ENCODE measurements around the gene DOHH. TPM values are rescaled to one million over a fixed set of nuclear protein-coding genes. Genes with fewer than 3 reads are reported as not detected.

DOHH gene
- total and polyA plus RNA-seq, 2 experiments from 2014 or later: 15.0 to 20.4 TPM

DNA sequence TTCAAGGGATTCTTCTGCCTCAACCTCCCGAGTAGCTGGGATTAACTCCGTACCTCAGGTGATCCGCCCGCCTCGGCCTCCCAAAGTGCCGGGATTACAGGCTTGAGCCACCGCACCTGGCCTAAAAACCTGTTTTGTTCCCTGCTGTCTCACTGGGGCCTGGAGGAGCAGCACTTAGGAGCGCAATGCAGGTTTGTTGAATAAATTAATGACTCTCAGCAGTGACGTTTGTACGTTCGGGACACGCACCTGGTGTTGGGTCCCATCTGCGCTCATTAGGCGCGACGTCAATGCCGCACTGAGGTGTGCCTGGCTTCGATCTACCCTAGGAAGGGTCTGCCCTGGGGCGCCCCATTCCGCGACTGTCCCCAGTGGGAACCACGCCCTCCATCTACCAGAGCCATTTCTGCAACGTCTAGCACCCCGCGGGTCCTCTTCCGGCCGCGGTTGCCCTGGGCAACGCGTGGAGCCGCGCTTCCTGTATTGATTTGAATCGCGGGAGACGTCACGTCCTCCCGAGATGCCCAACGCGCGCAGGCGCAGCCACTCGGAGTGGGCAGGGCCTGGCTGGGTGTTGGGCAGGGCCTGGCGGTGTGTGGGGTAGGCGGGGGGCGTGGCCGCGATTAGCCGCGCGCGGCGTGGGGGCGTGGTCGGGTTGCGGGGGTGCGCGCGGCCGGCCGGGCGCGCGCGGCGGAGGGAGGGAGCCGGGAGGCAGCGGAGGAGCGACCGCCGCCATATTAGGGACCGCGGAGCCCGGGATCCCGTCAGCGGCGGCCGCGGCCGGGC lies 5.3 kb upstream of the DOHH start, which contains the start of gene FZR1:
Gene FZR1 (plus strand): TSS at position 714 of the 786 bp plus-strand sequence. CDS start 16,679 bp downstream, outside the sequence.
- H3K4me2 ChIP-seq (ENCODE audit: unreplicated experiment): peak within 1 kb of the TSS; percentile 89
- peaks cover 45% of the 10 kb centered on the region for H3K79me2 ChIP-seq (ENCODE audit: insufficient read depth)
- no peaks in the 10 kb centered on the region for H3K9me2 ChIP-seq (ENCODE audit: insufficient read depth)
- TF ChIP-seq EZH2 (IDR thresholded peaks at IDR 0.05; ENCODE audit: insufficient read depth, poor library complexity, severe bottlenecking): no peak
- TF ChIP-seq EZH2phosphoT487 (IDR thresholded peaks at IDR 0.05; ENCODE audit: insufficient read depth, low read depth): no peak
- H3K27me3 ChIP-seq (replicated peaks; ENCODE audit: insufficient read depth): no peaks in the 10 kb centered on the region
- DNase-seq: peak; percentile 100
- H4K20me1 ChIP-seq (ENCODE audit: insufficient read depth): no peaks in the 10 kb centered on the region
- H3K9me3 ChIP-seq (ENCODE audit: low read depth): no peaks in the 10 kb centered on the region
- 2 to 4% methylated on average over 40 to 62 of the region's 79 CpGs for WGBS, 2 experiments (ENCODE audit: low coverage in 1 of 2, low lambda C conversion rate in 2 of 2, missing lambda C conversion rate in 2 of 2)
- peaks cover 6% of the 10 kb centered on the region; the same call in 1 of the 2 replicates for H3F3A ChIP-seq (ENCODE audit: insufficient read depth)
- H3K4me3 ChIP-seq: peak within 1 kb of the TSS; percentile 87
- H2AFZ ChIP-seq: peak within 1 kb of the TSS; percentile 96
- peak within 1 kb of the TSS; percentile 93 for H3K9ac ChIP-seq
- peaks cover 8% of the 10 kb centered on the region; the same call in 1 of the 2 replicates for H3K4me1 ChIP-seq (ENCODE audit: insufficient read depth)
- no peaks in the 10 kb centered on the region for H3K36me3 ChIP-seq (ENCODE audit: low read depth)
- peak within 1 kb of the TSS; percentile 76 for H3K27ac ChIP-seq
- in situ Hi-C loops (cut with MboI): no loop called here

DNA sequence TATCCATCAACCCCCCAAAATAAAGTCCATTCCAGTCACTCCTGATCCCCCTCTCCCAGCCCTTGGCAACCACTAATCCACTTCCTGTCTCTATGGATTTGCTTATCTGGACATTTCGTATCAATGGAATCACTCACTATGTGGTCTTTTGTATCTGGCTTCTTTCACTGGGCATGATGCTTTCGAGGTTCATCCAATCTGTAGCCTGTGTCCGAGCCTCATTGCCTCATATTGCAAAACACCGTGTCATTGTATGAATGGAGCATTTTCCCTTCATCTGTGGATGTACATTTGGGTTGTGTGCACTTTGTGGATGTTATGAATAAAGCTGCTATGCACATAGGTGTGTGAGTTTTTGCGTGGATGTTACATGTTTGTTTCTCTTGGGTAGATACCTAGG lies 4.3 kb upstream of the DOHH start:
- in situ Hi-C loops (cut with MboI): no loop called here
- Histone ChIP-seq H3K9ac (no peak overlapping the region), H3K9me3 (ENCODE audit: low read depth) (no peaks in the 10 kb centered on the region), H3K4me1 (ENCODE audit: insufficient read depth) (peaks cover 8% of the 10 kb centered on the region; the same call in 1 of the 2 replicates), H3K4me3 (no peak overlapping the region), H3K9me2 (ENCODE audit: insufficient read depth) (no peaks in the 10 kb centered on the region), H3K79me2 (ENCODE audit: insufficient read depth) (peaks cover 42% of the 10 kb centered on the region), H3K36me3 (ENCODE audit: low read depth) (no peaks in the 10 kb centered on the region), H3K27me3 (replicated peaks; ENCODE audit: insufficient read depth) (no peaks in the 10 kb centered on the region), H3K27ac (no peak overlapping the region), H2AFZ (peak overlapping the region; percentile 96; the same call in 1 of the 2 replicates), H3K4me2 (ENCODE audit: unreplicated experiment) (no peak overlapping the region), H4K20me1 (ENCODE audit: insufficient read depth) (no peaks in the 10 kb centered on the region), H3F3A (ENCODE audit: insufficient read depth) (peaks cover 6% of the 10 kb centered on the region; the same call in 1 of the 2 replicates)
- 93 to 95% methylated on average over 5 of the region's 5 CpGs for whole genome bisulfite sequencing, 2 experiments (ENCODE audit: low coverage in 1 of 2, low lambda C conversion rate in 2 of 2, missing lambda C conversion rate in 2 of 2)
- DNase-seq: no peak
- TF ChIP-seq EZH2phosphoT487 (IDR thresholded peaks at IDR 0.05; ENCODE audit: insufficient read depth, low read depth): no peak
- TF ChIP-seq EZH2 (IDR thresholded peaks at IDR 0.05; ENCODE audit: insufficient read depth, poor library complexity, severe bottlenecking): no peak

DNA sequence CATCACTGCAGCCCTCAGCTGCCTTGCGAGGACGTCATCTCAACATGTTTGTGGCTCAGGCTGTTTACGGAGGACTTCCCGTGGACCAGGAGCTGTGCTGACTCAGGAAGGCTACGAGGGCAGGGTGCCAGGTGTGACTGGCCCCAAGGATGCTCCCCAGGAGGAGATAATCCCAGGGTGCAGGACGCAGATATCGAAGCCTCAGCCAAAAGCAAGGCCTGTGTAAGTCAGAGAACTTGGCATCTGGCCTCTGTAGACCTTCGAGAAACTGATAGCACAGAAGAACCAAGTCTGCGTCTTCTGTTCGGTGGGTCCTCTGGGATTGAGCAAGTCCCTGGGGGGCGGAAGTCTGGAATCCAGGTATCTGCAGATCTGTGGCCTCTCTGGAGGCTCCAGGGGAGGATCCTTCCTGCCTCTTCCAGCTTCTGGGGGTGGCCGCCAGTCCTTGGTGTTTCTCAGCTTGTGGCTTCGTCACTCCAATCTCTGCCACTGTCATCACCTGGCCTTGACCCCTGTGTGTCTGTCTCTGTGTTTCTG lies 2.6 kb upstream of the DOHH start:
- Histone ChIP-seq H3K36me3 (ENCODE audit: low read depth) (no peaks in the 10 kb centered on the region), H3F3A (ENCODE audit: insufficient read depth) (no peaks in the 10 kb centered on the region), H4K20me1 (ENCODE audit: insufficient read depth) (no peaks in the 10 kb centered on the region), H2AFZ (no peak overlapping the region), H3K9ac (no peak overlapping the region), H3K4me3 (no peak overlapping the region), H3K27me3 (replicated peaks; ENCODE audit: insufficient read depth) (no peaks in the 10 kb centered on the region), H3K9me2 (ENCODE audit: insufficient read depth) (no peaks in the 10 kb centered on the region), H3K9me3 (ENCODE audit: low read depth) (no peaks in the 10 kb centered on the region), H3K4me1 (ENCODE audit: insufficient read depth) (no peaks in the 10 kb centered on the region), H3K79me2 (ENCODE audit: insufficient read depth) (peaks cover 42% of the 10 kb centered on the region), H3K4me2 (ENCODE audit: unreplicated experiment) (no peak overlapping the region), H3K27ac (no peak overlapping the region)
- DNase-seq: peak; percentile 24
- no peak for TF ChIP-seq EZH2phosphoT487 (IDR thresholded peaks at IDR 0.05; ENCODE audit: insufficient read depth, low read depth)
- no peak for TF ChIP-seq EZH2 (IDR thresholded peaks at IDR 0.05; ENCODE audit: insufficient read depth, poor library complexity, severe bottlenecking)
- in situ Hi-C loops (cut with MboI): no loop called here
- 77 to 86% methylated on average over 13 of the region's 13 CpGs for WGBS, 2 experiments (ENCODE audit: low coverage in 1 of 2, low lambda C conversion rate in 2 of 2, missing lambda C conversion rate in 2 of 2)

DNA sequence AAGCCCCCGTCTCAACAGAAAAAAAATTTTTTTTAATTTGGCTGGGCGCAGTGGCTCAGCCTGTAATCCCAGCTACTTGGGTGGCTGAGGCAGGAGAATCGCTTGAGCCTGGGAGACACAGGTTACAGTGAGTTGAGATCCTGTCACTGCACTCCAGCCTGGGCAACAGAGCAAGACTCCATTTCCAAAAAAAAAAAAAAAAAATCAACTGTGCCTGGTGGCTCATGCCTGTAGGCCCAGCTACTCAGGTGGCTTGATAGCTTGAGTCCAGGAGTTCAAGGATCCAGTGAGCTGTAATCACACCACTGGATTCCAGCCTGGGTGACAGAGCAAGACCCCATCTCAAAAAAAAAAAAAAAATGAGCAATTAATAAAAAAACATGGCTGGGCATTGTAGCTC lies 1.3 kb upstream of the DOHH start:
- no peaks in the 10 kb centered on the region for H3F3A ChIP-seq (ENCODE audit: insufficient read depth)
- no peaks in the 10 kb centered on the region for H3K4me1 ChIP-seq (ENCODE audit: insufficient read depth)
- H2AFZ ChIP-seq: no peak overlapping the region
- peaks cover 40% of the 10 kb centered on the region for H3K79me2 ChIP-seq (ENCODE audit: insufficient read depth)
- no peak overlapping the region for H3K27ac ChIP-seq
- H3K27me3 ChIP-seq (replicated peaks; ENCODE audit: insufficient read depth): no peaks in the 10 kb centered on the region
- in situ Hi-C loops (cut with MboI): no loop called here
- no peak for DNase-seq
- no peaks in the 10 kb centered on the region for H3K36me3 ChIP-seq (ENCODE audit: low read depth)
- no peak overlapping the region for H3K9ac ChIP-seq
- no peaks in the 10 kb centered on the region for H4K20me1 ChIP-seq (ENCODE audit: insufficient read depth)
- no peak overlapping the region for H3K4me3 ChIP-seq
- WGBS, 2 experiments (ENCODE audit: low coverage in 1 of 2, low lambda C conversion rate in 2 of 2, missing lambda C conversion rate in 2 of 2): 78 to 80% methylated on average over 3 of the region's 3 CpGs
- H3K9me3 ChIP-seq (ENCODE audit: low read depth): no peaks in the 10 kb centered on the region
- H3K9me2 ChIP-seq (ENCODE audit: insufficient read depth): no peaks in the 10 kb centered on the region
- TF ChIP-seq EZH2phosphoT487 (IDR thresholded peaks at IDR 0.05; ENCODE audit: insufficient read depth, low read depth) (no peak), EZH2 (IDR thresholded peaks at IDR 0.05; ENCODE audit: insufficient read depth, poor library complexity, severe bottlenecking) (no peak)
- H3K4me2 ChIP-seq (ENCODE audit: unreplicated experiment): no peak overlapping the region
